HG02623 (cell line): ENCODE data around the gene RANBP10.

Experiments used
- ATAC-seq: cut with Tn5 transposase; IDR thresholded peaks from one replicate; pipeline ENCODE4 v1.9.1; 2021; ENCODE audit warnings: moderate library complexity; ENCODE audit not compliant: unreplicated experiment

The RANBP10 gene

GRCh38 chr16:67828651-67829050 is 22.3 kb upstream of the RANBP10 start:
- no peak for ATAC-seq

GRCh38 chr16:67825906-67826305 is 19.5 kb upstream of the RANBP10 start:
- no peak for ATAC-seq

GRCh38 chr16:67825119-67825518 is 18.8 kb upstream of the RANBP10 start:
- no peak for ATAC-seq

GRCh38 chr16:67822511-67822910 is 16.2 kb upstream of the RANBP10 start:
- ATAC-seq, result no peak

- ATAC-seq, result no peak
These were observed 14.4 kb upstream of the RANBP10 start for GRCh38 chr16:67820608-67821259.

GRCh38 chr16:67814567-67814966 is 8.2 kb upstream of the RANBP10 start:
- no peak for ATAC-seq

- no peak for ATAC-seq
These were observed 5.5 kb upstream of the RANBP10 start for GRCh38 chr16:67811899-67812298.

- no peak for ATAC-seq
These were observed 855 bp upstream of the RANBP10 start for GRCh38 chr16:67807148-67807682.

GRCh38 chr16:67805718-67806427 is 487 bp downstream of the RANBP10 start:
- no peak for ATAC-seq

- ATAC-seq, result no peak
These were observed 1.4 kb downstream of the RANBP10 start for GRCh38 chr16:67804853-67805542.

- no peak for ATAC-seq
These were observed 2.5 kb downstream of the RANBP10 start for GRCh38 chr16:67803894-67804293.

GRCh38 chr16:67801883-67802282 is 4.5 kb downstream of the RANBP10 start:
- ATAC-seq, result no peak

GRCh38 chr16:67801241-67801640 is 5.1 kb downstream of the RANBP10 start:
- ATAC-seq, result no peak

- no peak for ATAC-seq
These were observed 5.9 kb downstream of the RANBP10 start for GRCh38 chr16:67800338-67800926.

- ATAC-seq, result no peak
These were observed 10.2 kb downstream of the RANBP10 start for GRCh38 chr16:67796099-67796718.

GRCh38 chr16:67790071-67790470 is 16.3 kb downstream of the RANBP10 start:
- ATAC-seq, result no peak

- ATAC-seq, result no peak
These were observed 19.9 kb downstream of the RANBP10 start for GRCh38 chr16:67786491-67786890.

GRCh38 chr16:67783353-67783725 is 23.0 kb downstream of the RANBP10 start:
- ATAC-seq, result no peak

GRCh38 chr16:67782567-67783352 is 23.6 kb downstream of the RANBP10 start:
- no peak for ATAC-seq

- no peak for ATAC-seq
These were observed 24.8 kb downstream of the RANBP10 start for GRCh38 chr16:67781565-67781921.
